Anterior cingulate cortex (tissue), 58 donors: ENCODE results near the gene MEIS2.

ENCODE experiments used
- DNase-seq, 58 donors: peaks; one replicate each; lab custom pipeline; 2025; lab: John Stamatoyannopoulos, UW

The MEIS2 gene

DNA sequence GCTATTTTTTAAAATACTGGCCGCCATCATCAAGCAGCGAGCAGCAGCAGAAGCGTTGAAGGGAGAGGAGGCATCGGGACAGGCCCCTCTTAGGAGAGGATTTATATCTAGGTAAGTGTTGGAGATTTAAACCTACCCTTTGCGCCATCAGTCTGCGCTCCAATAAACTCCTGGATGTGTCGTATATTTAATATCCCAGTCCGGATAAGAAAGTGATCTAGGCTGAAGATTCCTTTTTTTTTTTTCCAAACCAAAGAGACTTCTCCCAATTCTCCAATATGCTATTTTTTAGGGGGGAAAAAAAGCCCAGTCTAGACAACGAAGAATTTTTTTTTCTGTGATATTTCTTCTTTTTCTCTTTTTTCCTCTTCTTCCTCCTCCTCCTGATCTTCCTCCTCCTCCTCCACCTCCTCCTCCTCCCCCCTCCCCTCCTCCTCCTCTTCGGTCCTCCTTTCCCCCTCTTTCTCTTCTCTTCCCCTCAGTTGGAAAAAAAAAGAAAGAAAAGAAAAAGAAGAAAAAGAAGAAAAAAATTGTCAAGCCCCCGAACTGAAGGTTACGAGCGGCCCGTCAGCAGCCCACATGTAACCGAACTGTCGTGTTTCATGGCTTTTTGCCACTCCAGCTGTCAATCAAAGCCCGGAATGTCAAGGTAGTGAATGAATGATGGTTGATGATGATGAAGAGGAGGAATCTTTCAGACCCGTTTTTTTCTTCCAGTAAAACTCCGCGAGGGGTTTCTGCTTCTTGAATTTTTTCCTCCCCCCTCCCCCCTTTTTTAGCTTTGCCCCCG is 835 bp downstream of the MEIS2 start:
- DNase-seq: peak in 2 of 58 donors; percentile 24 to 33

GRCh38 chr15:37098468-37099318 is 1.7 kb downstream of the MEIS2 start:
- DNase-seq: peak in 22 of 58 donors; percentile 20 to 56 (median 38)

DNA sequence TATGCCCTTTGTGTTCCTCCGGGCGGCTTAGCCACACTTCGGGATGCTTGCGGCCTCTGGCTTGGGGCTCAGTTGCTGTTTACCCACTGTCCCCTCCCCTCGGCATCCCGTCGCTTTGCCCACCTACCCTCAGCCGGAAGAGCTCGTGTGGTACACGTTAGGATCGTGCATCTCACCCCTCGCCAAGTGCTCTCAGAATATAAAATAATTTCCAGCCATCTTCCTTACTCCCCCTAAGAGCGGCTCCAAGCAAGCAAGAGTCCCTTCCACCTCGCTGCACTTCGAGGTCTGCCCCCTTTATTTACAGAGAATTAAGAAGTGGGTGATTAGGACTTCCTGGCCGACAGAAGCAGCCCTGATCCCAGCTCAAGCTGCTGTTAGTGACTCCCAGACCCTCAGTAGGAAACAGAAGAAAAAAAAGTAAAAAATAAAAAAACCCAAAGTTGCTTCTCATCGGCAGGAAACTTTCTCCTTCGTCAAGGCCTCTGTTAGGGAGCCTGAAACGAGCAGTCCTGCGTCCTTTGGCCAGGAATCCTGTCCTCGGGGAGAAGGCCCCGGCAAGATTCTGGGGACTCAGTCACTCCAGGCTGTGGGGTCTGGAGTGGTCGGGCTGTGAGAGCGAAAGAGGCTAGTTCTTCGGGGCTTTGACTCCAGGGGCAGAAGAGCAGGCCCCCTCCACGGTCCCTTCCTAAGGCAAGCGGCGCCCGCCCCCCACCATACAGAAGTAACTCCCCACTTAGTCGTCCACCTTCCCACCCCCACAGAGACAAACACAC is 3.0 kb downstream of the MEIS2 start:
- DNase-seq: peak in 4 of 58 donors; percentile 32 to 55 (median 48)

DNA sequence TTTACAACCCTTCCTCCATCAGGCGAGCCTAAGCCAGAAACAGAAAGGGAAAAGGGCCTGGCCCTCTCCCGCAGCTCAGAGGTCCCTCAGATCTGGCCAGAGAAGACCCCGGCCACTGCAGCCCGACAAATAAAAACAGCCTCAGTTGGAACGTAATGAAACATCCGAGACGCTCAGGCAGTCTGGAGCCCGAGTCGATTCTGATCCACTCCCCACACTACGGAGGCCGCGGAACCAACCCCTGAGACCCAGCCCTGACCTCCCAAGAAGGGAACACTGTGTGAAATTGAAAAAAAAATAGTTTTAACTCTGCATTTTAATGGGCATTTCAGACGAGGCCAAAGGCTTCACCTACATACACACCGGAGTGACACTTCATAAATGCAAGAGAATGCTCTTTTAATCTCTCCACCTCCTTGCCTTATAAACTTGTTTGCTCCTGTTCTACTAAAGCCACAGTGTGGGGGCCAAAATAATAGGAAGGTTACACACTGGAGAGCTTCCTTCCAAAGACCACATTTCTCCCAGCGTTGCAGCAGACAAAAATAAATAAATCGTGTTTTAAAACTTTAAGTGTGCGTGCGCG is 3.7 kb downstream of the MEIS2 start:
- peak in 3 of 58 donors; percentile 16 to 37 (median 20) for DNase-seq

GRCh38 chr15:37095770-37096557 is 4.4 kb downstream of the MEIS2 start:
- DNase-seq: peak in 23 of 58 donors; percentile 27 to 59 (median 39)

DNA sequence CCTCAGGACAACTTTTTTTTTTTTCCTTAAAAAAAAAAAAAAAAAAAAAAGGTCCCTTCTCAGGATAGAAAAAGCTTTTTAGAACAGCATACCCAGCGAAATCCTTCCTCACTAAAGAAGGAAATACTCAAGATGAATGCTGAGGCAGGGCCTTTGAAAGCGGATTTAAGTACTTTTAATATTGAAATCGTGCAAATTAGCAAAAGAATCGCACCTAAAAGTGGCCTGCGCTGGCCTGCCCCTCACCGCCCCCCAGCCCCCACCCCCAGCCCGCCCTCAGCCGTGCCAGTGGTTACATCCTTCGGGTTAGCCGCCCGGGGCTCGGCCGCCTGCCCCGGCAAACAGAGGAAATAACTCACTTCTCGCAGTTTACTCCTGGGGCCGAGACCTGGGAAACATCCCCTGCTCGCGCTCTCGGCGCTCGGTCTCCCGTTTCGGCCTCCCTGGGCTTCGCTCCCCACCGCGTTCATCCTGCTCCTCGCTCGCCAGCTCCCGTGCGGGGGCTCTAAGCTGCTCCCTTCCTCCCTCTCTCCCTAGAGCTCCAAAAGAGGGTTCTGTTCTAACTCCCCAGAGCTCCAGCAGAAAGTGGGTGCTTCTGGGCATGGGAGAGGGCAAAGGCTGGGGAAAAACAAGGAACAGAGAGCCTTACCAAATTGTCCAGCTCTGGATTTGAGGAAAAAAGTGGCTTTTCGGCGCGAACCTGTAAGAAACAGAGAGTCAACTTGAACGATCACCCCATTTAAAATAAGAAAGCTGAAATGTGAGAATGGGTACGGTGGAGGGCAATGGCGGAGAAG is 5.2 kb downstream of the MEIS2 start:
- peak in 22 of 58 donors; percentile 24 to 62 (median 32) for DNase-seq

DNA sequence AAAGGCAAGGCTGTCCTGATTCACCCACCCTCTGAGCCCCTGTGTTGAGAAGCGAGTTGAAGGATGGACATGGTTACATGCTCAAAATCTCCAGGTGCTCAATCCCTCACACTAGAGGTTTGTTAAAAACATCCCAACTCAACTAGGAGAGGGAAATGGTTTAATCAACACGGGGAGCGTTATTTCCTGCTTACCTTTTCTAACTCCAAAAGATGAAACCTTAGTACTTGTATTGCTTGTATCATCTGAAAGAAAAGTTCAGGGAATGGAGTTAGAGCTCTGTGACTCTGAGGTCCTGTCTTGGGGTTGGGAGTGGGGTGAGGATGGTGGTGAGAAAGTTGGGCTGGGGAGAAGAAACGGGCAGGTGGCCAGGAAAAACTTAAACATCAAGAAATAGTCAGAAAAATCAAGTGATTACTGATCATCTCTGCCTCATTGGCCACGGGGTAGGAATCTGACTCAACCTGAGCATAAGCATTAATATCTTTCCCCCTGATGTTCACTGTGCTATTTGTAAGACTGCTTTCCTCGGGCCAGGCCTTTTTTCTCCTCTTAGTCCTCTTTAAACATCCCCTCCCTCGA is 5.9 kb downstream of the MEIS2 start:
- DNase-seq: no peak

- DNase-seq: peak in 4 of 58 donors; percentile 16 to 53 (median 35)
Observed at GRCh38 chr15:37093480-37094332, 6.6 kb downstream of the MEIS2 start.

GRCh38 chr15:37090543-37091175 is 9.7 kb downstream of the MEIS2 start:
- DNase-seq: no peak

DNA sequence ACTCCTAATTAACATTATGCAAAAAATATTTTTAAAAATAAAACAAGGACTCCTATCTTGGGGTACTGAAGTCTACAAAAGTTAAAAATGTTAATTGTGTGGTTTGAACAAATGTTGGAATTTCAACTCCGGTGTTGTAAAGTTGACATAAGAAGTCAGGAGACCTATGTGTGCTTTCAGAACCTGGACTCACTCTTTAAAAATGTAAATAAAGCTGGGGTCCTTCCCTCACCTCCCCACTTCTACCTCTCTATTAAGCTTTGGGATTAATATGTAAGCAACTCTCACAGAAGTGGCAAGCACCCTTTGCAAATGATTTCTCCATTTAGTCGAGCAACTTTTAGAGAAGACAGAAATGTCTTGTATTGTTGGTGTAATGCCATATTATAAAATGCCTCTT is 11.9 kb downstream of the MEIS2 start:
- no peak for DNase-seq

GRCh38 chr15:37087131-37087588 is 13.2 kb downstream of the MEIS2 start:
- DNase-seq: peak in 1 of 58 donors; percentile 21

GRCh38 chr15:37086521-37086920 is 13.8 kb downstream of the MEIS2 start:
- DNase-seq: no peak

DNA sequence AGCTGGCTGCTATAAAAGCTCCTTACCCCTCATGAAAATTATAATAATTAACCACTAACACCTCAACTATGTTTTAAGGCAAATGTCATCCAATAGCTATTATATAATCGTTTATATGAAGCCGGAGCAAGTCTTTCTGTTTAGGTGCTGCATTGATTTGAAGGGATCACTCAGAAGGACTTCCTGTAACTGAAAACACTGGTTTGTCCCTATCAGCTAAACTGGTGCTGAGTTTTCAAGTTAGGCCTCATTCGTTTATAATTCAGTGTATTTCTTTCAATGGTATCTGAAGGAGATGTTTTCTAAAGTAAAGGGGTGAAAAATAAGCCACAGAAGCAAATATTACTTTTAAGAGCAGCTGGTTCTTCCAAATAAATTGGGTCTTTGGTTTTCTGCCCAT is 14.2 kb downstream of the MEIS2 start:
- DNase-seq: no peak

- DNase-seq: no peak
Observed at GRCh38 chr15:37084602-37085001, 15.7 kb downstream of the MEIS2 start.

DNA sequence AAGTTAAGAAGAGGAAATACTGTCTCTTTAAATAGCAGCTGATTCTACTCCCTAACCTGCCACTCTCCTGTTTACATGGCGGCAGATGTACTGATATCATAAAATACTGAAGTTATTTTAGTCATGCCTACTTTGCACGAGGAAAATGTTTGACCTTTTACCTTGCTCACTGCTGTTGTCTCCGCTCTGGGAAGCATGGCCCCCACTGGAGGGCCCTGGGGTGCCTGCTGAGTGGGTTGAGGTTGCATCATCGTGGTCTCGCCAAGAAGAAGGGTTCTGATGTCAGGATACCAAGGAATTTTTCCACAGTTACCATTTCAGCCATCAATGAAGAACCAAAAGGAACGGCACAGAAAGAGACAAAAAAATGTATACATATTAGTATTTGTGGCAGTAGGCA is 16.7 kb downstream of the MEIS2 start:
- no peak for DNase-seq

GRCh38 chr15:37081983-37082382 is 18.4 kb downstream of the MEIS2 start:
- DNase-seq: no peak
